ENCODE measurements around the gene SLC6A20.

DNA sequence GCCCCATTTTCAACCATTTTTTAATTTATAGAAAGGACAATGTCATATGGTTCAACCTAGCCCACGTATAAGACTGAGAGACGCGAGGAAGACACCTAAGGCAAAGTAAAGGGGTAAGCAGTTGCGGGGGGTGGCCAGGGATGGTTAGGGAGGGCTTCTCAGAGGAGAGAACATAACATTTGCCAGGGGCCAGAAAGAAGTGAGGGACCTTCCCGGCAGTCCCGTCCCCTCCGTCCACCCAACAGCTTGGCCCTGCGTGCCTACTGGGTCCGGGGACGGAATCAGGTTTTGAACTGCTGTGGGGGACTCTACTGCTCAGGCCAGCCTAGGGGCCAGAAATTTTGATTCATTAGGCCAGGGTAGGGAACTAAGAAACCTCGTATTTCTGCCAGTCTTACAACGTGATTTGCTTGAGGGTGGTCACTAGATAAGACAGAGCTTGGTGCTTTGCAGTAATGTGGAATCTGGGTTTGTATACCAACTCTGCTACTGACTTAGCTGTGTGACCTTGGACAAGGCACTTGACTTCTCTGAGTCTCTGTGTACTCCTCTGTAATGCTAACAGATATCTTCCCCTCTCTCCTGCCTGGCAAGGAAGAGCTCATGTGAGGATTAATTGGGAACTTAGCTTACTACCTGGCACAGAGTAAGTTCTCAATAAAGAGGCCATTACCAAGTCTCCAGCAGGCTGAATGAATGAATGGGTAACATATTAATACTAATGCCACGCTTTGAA, 734 bp upstream of the SLC6A20 start:
- TF ChIP-seq, protein P1, sequence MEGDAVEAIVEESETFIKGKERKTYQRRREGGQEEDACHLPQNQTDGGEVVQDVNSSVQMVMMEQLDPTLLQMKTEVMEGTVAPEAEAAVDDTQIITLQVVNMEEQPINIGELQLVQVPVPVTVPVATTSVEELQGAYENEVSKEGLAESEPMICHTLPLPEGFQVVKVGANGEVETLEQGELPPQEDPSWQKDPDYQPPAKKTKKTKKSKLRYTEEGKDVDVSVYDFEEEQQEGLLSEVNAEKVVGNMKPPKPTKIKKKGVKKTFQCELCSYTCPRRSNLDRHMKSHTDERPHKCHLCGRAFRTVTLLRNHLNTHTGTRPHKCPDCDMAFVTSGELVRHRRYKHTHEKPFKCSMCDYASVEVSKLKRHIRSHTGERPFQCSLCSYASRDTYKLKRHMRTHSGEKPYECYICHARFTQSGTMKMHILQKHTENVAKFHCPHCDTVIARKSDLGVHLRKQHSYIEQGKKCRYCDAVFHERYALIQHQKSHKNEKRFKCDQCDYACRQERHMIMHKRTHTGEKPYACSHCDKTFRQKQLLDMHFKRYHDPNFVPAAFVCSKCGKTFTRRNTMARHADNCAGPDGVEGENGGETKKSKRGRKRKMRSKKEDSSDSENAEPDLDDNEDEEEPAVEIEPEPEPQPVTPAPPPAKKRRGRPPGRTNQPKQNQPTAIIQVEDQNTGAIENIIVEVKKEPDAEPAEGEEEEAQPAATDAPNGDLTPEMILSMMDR (conservative IDR thresholded peaks at IDR 0.05; ENCODE audit: low read depth in 2 of 2) = no peak
- TF ChIP-seq, protein P2, sequence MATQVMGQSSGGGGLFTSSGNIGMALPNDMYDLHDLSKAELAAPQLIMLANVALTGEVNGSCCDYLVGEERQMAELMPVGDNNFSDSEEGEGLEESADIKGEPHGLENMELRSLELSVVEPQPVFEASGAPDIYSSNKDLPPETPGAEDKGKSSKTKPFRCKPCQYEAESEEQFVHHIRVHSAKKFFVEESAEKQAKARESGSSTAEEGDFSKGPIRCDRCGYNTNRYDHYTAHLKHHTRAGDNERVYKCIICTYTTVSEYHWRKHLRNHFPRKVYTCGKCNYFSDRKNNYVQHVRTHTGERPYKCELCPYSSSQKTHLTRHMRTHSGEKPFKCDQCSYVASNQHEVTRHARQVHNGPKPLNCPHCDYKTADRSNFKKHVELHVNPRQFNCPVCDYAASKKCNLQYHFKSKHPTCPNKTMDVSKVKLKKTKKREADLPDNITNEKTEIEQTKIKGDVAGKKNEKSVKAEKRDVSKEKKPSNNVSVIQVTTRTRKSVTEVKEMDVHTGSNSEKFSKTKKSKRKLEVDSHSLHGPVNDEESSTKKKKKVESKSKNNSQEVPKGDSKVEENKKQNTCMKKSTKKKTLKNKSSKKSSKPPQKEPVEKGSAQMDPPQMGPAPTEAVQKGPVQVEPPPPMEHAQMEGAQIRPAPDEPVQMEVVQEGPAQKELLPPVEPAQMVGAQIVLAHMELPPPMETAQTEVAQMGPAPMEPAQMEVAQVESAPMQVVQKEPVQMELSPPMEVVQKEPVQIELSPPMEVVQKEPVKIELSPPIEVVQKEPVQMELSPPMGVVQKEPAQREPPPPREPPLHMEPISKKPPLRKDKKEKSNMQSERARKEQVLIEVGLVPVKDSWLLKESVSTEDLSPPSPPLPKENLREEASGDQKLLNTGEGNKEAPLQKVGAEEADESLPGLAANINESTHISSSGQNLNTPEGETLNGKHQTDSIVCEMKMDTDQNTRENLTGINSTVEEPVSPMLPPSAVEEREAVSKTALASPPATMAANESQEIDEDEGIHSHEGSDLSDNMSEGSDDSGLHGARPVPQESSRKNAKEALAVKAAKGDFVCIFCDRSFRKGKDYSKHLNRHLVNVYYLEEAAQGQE (IDR thresholded peaks at IDR 0.05; ENCODE audit: unreplicated experiment) = no peak
- no peak for TF ChIP-seq JUNB (IDR thresholded peaks at IDR 0.05; ENCODE audit: unreplicated experiment)
- no peak for TF ChIP-seq POLR2AphosphoS5 (IDR thresholded peaks at IDR 0.05; ENCODE audit: low read depth)
- peak; percentile 24 for TF ChIP-seq EZH2 (IDR thresholded peaks at IDR 0.05; ENCODE audit: low read depth, unreplicated experiment)
- no peak for TF ChIP-seq ZNF331 (CRISPR knock-in tag; IDR thresholded peaks at IDR 0.05; ENCODE audit: low read depth)
- no peak for TF ChIP-seq EZH2phosphoT487 (IDR thresholded peaks at IDR 0.05; ENCODE audit: unreplicated experiment)
- TF ChIP-seq CREB1 (CRISPR knock-in tag; IDR thresholded peaks at IDR 0.05; ENCODE audit: low read depth) = no peak
- TF ChIP-seq, protein P3, sequence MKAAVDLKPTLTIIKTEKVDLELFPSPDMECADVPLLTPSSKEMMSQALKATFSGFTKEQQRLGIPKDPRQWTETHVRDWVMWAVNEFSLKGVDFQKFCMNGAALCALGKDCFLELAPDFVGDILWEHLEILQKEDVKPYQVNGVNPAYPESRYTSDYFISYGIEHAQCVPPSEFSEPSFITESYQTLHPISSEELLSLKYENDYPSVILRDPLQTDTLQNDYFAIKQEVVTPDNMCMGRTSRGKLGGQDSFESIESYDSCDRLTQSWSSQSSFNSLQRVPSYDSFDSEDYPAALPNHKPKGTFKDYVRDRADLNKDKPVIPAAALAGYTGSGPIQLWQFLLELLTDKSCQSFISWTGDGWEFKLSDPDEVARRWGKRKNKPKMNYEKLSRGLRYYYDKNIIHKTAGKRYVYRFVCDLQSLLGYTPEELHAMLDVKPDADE (IDR thresholded peaks at IDR 0.05) = no peak
- no peak for TF ChIP-seq ZNF114 (CRISPR knock-in tag; IDR thresholded peaks at IDR 0.05)
- no peak for TF ChIP-seq NANOG (IDR thresholded peaks at IDR 0.05; ENCODE audit: borderline replicate concordance)
- no peak for TF ChIP-seq STAT1 (IDR thresholded peaks at IDR 0.05; ENCODE audit: unreplicated experiment)
- TF ChIP-seq, protein P4, sequence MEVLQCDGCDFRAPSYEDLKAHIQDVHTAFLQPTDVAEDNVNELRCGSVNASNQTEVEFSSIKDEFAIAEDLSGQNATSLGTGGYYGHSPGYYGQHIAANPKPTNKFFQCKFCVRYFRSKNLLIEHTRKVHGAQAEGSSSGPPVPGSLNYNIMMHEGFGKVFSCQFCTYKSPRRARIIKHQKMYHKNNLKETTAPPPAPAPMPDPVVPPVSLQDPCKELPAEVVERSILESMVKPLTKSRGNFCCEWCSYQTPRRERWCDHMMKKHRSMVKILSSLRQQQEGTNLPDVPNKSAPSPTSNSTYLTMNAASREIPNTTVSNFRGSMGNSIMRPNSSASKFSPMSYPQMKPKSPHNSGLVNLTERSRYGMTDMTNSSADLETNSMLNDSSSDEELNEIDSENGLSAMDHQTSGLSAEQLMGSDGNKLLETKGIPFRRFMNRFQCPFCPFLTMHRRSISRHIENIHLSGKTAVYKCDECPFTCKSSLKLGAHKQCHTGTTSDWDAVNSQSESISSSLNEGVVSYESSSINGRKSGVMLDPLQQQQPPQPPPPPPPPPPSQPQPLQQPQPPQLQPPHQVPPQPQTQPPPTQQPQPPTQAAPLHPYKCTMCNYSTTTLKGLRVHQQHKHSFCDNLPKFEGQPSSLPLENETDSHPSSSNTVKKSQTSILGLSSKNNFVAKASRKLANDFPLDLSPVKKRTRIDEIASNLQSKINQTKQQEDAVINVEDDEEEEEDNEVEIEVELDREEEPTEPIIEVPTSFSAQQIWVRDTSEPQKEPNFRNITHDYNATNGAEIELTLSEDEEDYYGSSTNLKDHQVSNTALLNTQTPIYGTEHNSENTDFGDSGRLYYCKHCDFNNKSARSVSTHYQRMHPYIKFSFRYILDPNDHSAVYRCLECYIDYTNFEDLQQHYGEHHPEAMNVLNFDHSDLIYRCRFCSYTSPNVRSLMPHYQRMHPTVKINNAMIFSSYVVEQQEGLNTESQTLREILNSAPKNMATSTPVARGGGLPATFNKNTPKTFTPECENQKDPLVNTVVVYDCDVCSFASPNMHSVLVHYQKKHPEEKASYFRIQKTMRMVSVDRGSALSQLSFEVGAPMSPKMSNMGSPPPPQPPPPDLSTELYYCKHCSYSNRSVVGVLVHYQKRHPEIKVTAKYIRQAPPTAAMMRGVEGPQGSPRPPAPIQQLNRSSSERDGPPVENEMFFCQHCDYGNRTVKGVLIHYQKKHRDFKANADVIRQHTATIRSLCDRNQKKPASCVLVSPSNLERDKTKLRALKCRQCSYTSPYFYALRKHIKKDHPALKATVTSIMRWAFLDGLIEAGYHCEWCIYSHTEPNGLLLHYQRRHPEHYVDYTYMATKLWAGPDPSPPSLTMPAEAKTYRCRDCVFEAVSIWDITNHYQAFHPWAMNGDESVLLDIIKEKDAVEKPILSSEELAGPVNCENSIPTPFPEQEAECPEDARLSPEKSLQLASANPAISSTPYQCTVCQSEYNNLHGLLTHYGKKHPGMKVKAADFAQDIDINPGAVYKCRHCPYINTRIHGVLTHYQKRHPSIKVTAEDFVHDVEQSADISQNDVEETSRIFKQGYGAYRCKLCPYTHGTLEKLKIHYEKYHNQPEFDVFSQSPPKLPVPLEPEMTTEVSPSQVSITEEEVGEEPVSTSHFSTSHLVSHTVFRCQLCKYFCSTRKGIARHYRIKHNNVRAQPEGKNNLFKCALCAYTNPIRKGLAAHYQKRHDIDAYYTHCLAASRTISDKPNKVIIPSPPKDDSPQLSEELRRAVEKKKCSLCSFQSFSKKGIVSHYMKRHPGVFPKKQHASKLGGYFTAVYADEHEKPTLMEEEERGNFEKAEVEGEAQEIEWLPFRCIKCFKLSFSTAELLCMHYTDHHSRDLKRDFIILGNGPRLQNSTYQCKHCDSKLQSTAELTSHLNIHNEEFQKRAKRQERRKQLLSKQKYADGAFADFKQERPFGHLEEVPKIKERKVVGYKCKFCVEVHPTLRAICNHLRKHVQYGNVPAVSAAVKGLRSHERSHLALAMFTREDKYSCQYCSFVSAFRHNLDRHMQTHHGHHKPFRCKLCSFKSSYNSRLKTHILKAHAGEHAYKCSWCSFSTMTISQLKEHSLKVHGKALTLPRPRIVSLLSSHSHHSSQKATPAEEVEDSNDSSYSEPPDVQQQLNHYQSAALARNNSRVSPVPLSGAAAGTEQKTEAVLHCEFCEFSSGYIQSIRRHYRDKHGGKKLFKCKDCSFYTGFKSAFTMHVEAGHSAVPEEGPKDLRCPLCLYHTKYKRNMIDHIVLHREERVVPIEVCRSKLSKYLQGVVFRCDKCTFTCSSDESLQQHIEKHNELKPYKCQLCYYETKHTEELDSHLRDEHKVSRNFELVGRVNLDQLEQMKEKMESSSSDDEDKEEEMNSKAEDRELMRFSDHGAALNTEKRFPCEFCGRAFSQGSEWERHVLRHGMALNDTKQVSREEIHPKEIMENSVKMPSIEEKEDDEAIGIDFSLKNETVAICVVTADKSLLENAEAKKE (CRISPR knock-in tag; IDR thresholded peaks at IDR 0.05) = no peak
